SH-SY5Y (cell line): Measurements from ENCODE around the gene TMED4.

Experiments
- GATA2 ChIP-seq: IDR thresholded peaks from 2 replicates; pipeline ENCODE4 v1.6.1; 2011; ENCODE audit warnings: mild to moderate bottlenecking, low read depth, low read length
- GATA3 ChIP-seq: IDR thresholded peaks from 2 replicates; pipeline ENCODE4 v1.6.1; 2011; ENCODE audit warnings: low read depth, mild to moderate bottlenecking, low read length, moderate library complexity

GRCh38 chr7:44557485-44557884 lies 24.5 kb downstream of the TMED4 start:
- TF ChIP-seq GATA2 (no peak), GATA3 (no peak)
